ENCODE data around the gene BAIAP2.
"Not testable (repeated sequence)": the region's sequence is repeated elsewhere in the genome, so short reads cannot be mapped to it uniquely, and the experiment has no call there.

The BAIAP2 gene

GRCh38 chr17:81002409-81003361 lies 32.3 kb upstream of the BAIAP2 start:
- DNase-seq, result peak; percentile 60

DNA sequence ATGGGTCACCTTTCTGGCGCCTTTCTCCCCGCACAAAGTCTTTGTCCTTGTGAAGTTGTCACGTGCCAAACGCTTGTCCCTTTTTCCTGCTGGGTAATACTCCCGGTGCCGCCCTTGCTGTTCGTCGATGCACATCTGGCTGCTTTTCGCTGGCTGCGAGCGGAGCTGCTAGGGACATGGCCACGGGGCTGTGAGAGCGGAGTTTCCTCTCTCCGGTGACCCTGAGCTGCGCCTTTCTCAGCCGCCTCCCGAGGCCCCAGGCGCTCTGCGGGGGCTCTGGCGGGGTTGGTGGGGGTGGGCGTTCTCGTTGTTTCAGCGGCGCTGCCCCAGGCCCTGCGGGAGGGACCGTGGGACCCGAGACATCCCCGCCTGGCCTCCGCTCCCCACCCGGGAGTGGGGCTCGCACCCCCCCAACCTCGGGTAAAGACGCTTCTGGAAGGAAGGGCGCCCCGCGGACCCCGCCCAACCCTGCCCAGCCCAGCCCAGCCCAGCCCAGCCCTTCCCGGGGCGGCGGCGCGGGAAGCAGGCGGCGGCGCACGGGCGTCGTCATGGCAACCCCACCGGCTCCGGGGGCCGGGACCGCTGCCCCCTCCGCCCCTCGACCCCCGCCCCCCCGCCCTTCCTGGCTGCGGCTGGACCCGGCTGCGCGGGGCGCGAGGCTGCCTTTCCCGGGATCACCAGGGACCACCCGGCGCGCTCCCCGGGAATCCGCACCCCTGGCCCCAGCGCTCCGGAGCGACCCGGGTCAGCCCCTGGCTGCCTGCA lies 31.1 kb upstream of the BAIAP2 start:
- no peak for DNase-seq

DNA sequence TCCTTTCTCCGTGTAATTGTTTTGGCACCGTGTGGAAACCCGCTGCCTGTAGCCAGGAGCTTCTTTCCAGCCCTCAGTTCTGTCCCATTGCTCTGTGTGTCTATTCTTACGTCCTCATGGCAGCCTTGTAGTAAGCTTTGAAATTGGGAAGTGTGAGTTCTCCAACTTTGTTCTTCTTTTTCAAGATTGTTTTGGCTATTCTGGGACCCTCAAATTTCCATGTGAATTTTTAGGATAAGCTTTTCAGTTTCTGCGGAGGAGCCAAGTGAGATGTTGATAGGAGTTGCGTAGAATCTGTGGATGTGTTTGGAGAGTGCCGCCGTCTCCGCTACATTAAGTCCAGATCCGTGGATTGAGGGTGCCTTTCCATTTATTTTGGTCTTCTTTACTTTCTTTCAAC lies 28.1 kb upstream of the BAIAP2 start:
- no peak for DNase-seq

GRCh38 chr17:81008140-81008539 lies 26.8 kb upstream of the BAIAP2 start:
- no peak for DNase-seq

- DNase-seq, result no peak
These were observed 25.8 kb upstream of the BAIAP2 start for GRCh38 chr17:81009136-81009535.

DNA sequence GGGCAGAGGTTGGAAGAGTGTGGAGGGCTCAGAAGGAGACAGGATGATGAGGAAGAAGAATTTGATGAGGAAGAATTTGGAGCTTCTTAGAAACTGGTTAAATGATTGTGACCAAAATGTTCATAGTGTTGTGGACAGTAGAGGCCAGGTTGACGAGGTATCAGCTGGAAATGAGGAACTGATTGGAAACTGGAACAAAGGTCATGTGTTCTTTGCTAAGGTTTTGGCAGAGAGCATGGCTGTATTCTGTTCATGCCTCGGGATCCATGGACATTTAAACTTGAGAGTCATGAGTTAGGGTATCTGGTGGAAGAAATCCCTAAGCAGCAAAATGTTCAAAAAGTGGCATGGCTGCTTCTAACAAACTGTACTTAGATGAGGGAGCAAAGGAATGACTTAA lies 24.0 kb upstream of the BAIAP2 start:
- no peak for DNase-seq

DNA sequence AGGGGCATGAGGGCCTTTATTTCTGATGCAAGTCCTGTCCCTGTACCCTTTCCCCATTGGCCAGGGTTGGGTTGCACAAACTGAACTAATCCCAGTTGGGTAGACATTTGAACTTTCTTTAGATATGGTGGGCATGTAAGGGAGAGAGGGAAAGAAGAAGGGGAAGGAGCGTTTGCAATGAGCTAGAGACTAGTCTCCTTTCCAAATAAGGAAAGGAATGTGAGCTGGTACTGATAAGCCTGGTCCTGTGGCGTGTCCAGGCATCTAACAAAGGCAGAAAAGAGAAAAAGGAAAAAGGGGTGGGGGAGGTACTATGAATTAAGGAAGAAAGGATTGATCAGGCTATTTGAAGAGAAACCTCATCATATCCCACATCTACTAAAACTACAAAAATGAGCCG lies 23.0 kb upstream of the BAIAP2 start:
- DNase-seq, result no peak

DNA sequence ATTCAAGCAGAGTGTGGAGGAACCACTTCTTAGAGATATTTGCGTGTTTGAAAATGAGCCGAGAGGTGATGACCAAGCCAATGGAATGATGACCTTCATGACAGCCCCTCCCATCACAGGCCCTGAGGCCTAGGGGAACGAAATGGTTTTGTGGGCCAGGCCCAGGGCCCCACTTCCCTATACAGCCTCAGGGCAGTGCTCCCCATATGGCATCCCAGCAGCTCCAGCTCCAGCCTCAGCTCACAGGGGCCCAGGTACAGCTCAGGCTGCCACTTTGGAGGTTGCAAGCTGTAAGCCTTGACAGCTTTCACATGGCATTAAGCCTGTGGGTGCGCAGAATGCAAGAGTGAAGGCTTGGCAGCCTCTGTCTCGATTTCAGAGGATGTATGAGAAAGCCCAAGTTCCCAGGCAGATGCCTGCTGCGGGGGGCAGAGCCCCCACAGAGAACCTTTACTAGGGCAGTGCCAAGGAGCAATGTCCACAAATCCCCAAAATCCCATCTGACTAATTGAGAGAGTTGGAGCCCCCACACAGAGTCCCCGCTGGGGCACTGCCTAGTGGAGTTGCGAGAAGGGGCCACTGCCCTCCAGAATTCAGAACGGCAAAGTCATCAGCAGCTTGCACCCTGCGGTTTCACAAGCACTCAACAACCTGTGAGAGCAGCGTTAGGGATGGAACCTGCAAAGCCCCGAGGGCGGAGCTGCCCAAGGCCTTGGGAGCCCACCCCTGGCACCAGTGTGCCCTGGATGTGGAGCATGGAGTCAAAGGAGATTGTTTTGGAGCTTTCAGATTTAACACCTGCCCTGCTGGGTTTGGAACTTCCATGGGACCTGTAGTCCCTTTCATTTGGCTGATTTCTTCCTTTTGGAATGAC lies 22.1 kb upstream of the BAIAP2 start:
- no peak for DNase-seq

GRCh38 chr17:81013642-81014041 lies 21.3 kb upstream of the BAIAP2 start:
- no peak for DNase-seq

- DNase-seq, result no peak
These were observed 19.8 kb upstream of the BAIAP2 start for GRCh38 chr17:81015136-81015535.

GRCh38 chr17:81016575-81016974 lies 18.4 kb upstream of the BAIAP2 start:
- DNase-seq, result no peak

DNA sequence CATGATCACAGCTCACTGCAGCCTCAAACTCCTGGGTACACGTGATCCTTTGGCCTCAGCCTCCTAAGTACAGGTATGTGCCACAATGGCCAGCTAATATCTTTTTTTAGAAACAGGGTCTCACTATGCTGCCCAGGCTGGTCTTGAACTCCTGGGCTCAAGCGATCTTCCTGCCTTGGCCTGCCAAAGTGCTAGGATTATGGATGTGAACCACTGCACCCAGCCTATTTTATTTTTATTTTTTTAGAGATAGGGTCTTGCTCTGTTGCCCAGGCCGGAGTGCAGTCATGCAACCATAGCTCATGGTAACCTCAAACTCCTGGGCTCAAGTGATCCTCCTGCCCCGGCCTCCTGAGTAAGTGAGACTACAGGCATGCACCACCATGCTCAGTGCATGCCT lies 17.6 kb upstream of the BAIAP2 start:
- DNase-seq, result not testable (repeated sequence)

- peak; percentile 57 for DNase-seq
These were observed 16.7 kb upstream of the BAIAP2 start for GRCh38 chr17:81018044-81018802.

DNA sequence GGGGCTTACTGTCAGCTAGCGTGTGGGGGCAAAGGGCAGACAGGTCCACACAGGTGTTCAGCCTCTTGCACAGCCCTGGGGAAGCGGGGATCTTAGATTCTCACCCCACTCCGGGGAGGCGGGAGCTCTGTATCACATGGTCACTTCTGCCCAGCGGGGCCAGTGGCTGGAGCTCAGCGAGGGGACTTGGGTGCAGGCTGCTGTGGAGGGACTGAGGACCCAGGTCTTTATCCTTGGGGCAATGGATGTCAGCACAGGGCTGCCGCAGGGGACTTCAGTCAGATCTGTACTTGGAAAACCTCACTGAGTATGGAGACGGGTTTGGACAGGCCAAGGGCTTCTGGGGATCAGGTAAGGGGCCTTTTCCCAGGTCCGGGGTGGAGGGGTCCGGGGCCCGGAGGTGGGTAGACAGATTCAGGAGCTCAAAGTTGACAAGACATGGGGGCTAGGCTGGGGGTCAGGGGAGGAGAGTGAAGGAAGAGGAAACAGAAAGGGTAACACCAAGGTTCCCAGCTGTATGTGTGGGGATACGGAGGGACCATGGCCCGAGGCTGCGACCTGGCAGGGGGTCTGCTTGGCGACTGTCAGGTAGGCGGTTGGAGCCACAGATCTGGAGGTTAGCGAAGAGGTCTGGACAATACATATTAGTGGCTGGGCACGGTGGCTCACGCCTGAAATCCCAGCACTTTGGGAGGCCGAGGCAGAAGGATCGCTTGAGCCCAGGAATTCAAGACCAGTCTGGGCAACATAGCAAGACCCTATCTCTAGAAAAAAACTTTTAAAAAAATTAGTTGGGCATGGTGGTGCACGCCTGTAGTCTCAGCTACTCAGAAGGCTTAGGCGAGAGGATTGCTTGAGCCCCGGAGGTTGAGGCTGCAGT lies 15.1 kb upstream of the BAIAP2 start:
- DNase-seq, result no peak

DNA sequence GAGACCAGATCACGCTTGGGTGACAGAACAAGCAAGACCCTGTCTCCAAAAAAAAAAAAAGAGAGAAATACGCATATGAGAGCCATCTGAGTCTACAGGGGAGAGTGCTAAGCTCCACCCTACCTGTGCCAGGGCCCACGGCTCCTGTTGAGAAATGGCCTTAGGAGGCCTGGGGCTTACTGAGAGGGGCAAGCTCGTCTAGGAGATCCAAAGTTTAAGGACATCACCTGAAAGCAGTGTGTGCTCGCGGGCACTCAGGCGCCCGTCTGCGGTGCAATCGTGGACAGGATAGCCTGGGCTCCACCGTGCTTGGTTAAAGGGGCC lies 14.5 kb upstream of the BAIAP2 start:
- DNase-seq, result no peak

DNA sequence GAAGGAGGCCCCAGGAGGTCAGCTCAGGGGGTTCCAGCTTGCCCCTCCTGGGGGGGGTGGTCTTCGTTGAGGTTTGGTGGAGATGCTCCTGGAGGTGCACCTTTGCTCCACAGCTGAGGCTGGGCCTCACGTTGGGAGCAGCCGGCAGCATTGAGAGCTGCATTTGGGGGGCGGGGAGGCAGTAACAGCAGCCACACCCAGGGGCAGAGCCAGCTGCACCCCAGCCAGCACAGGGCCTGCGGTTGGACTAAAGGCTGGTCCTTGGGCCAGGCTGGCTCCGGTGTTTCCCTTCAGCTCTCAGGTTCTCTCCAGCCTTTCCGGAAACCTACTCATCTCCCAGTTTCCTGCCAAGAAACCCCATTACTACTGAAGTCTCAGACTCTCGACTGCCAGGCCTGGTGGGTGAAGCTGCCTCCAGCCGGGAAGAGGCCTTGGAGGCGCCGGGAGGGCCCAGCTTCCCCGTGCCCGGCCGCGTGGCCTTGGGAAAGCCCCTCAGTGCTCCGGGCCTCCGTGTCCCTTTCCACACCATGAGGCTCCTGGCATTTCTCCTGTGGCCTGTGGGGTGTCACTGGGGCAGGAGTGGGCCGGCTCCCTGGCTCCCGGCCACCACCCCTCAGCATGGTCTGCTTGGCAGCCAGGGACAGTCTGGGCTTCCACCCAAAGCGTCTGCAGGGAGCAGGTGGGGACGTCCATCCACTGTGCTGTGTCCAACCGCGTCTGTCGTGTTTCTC lies 14.0 kb upstream of the BAIAP2 start:
- DNase-seq, result no peak

DNA sequence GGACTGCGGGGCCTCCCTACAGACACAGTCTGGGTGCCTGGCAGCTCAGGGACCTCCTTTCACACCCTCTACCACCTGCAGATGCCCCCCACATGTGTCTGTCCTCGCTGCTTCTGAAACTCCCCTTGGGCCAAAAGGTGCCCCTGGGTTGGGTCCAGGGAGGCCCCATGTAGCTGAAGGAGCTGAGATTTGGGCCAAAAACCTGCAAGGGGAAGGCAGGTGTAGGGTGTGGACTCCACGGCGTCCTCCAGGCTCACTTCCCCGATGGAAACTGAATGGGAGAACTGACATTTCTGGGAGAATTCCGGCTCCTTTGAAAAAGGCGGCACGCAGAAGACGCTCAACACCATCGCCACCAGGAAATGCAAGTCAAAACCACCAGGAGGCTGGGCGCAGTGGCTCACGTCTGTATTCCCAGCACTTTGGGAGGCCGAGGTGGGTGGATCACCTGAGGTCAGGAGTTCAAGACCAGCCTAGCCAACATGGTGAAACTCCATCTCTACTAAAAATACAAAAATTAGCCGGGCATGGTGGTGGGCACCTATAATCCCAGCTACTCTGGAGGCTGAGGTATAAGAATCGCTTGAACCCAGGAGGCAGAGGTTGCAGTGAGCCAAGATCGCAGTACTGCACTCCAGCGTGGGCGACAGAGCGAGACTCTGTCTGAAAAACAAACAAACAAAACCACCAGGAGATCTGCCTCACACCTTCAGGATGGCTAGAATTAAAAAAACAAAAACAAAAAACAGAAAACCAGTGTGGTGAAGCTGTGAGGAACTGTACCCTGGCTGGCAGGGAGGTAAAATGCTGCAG lies 13.2 kb upstream of the BAIAP2 start:
- no peak for DNase-seq

DNA sequence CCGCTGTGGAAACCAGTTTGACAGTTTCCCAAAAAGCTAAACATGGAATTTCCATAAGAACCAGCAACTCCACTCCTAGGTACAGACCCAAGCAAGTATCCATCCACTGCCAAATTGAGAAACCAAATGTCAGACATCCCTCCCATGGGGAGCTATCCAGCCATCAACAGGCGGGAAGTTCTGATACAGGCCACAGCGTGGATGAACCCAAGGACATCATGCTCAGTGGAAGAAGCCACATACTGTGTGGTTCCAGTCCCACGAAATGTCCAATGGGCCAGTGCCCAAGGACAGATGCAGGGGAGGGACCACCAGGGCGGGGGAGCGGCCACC lies 12.6 kb upstream of the BAIAP2 start:
- no peak for DNase-seq

GRCh38 chr17:81025065-81025740 lies 9.7 kb upstream of the BAIAP2 start:
- DNase-seq, result no peak

Measured in EL (cell line).